ENCODE data around the gene PAM.
A peak's percentile ranks its signal among the peaks of the same experiment; 100 is the strongest.

The PAM gene

GRCh38 chr5:102922799-102923477 is 167.8 kb downstream of the PAM start:
- Mint-ChIP-seq H3K27me3 (ENCODE audit: low read depth, poor library complexity) (no peaks in the 10 kb centered on the region), H3K4me1 (peaks cover 5% of the 10 kb centered on the region), H3K36me3 (ENCODE audit: low read depth) (peaks cover 11% of the 10 kb centered on the region), H3K27ac (no peak overlapping the region), H3K9me3 (no peaks in the 10 kb centered on the region), H3K4me3 (no peak overlapping the region)
- no peak for DNase-seq
- no peak for TF ChIP-seq CTCF (IDR thresholded peaks at IDR 0.05)

- Mint-ChIP-seq H3K27me3 (ENCODE audit: low read depth, poor library complexity) (no peaks in the 10 kb centered on the region), H3K4me3 (no peak overlapping the region), H3K27ac (no peak overlapping the region), H3K36me3 (ENCODE audit: low read depth) (peaks cover 11% of the 10 kb centered on the region), H3K4me1 (peaks cover 5% of the 10 kb centered on the region), H3K9me3 (no peaks in the 10 kb centered on the region)
- TF ChIP-seq CTCF (IDR thresholded peaks at IDR 0.05): no peak
- no peak for DNase-seq
Measured at GRCh38 chr5:102924963-102925362, 169.9 kb downstream of the PAM start.

- Mint-ChIP-seq H3K4me3 (no peak overlapping the region), H3K27me3 (ENCODE audit: low read depth, poor library complexity) (no peaks in the 10 kb centered on the region), H3K27ac (no peak overlapping the region), H3K4me1 (peaks cover 4% of the 10 kb centered on the region), H3K9me3 (no peaks in the 10 kb centered on the region), H3K36me3 (ENCODE audit: low read depth) (peaks cover 11% of the 10 kb centered on the region)
- no peak for TF ChIP-seq CTCF (IDR thresholded peaks at IDR 0.05)
- no peak for DNase-seq
Measured at GRCh38 chr5:102927007-102927406, 171.9 kb downstream of the PAM start.

GRCh38 chr5:102930244-102930643 is 175.1 kb downstream of the PAM start:
- Mint-ChIP-seq H3K4me3 (no peak overlapping the region), H3K27me3 (ENCODE audit: low read depth, poor library complexity) (no peaks in the 10 kb centered on the region), H3K4me1 (peaks cover 9% of the 10 kb centered on the region), H3K27ac (peak overlapping the region; percentile 34), H3K36me3 (ENCODE audit: low read depth) (peaks cover 21% of the 10 kb centered on the region), H3K9me3 (no peaks in the 10 kb centered on the region)
- no peak for DNase-seq
- no peak for TF ChIP-seq CTCF (IDR thresholded peaks at IDR 0.05)

GRCh38 chr5:102931085-102931725 is 176.1 kb downstream of the PAM start:
- no peak for TF ChIP-seq CTCF (IDR thresholded peaks at IDR 0.05)
- Mint-ChIP-seq H3K27me3 (ENCODE audit: low read depth, poor library complexity) (no peaks in the 10 kb centered on the region), H3K27ac (no peak overlapping the region), H3K36me3 (ENCODE audit: low read depth) (peaks cover 21% of the 10 kb centered on the region), H3K4me1 (peaks cover 9% of the 10 kb centered on the region), H3K4me3 (no peak overlapping the region), H3K9me3 (no peaks in the 10 kb centered on the region)
- DNase-seq: no peak

GRCh38 chr5:102932781-102933180 is 177.7 kb downstream of the PAM start:
- H3K9me3 Mint-ChIP-seq: no peaks in the 10 kb centered on the region
- no peaks in the 10 kb centered on the region for H3K27me3 Mint-ChIP-seq (ENCODE audit: low read depth, poor library complexity)
- peaks cover 10% of the 10 kb centered on the region for H3K36me3 Mint-ChIP-seq (ENCODE audit: low read depth)
- peaks cover 9% of the 10 kb centered on the region for H3K4me1 Mint-ChIP-seq
- no peak overlapping the region for H3K27ac Mint-ChIP-seq
- no peak for TF ChIP-seq CTCF (IDR thresholded peaks at IDR 0.05)
- no peak for DNase-seq
- H3K4me3 Mint-ChIP-seq: no peak overlapping the region

Measured in nephron progenitor cell (in vitro differentiated cells).